Keratinocyte (primary cell): ENCODE data around the gene PIBF1.

Source experiments
- CTCF ChIP-seq, 3 experiments: IDR thresholded peaks in 1 of 3; conservative IDR thresholded peaks in 1 of 3; optimal IDR thresholded peaks in 1 of 3; 2 replicates in 2 of 3; 3 replicates in 1 of 3; pipeline versions ENCODE3 to v1.5.1; 2011; ENCODE audit warnings: low read length in 3 of 3, mild to moderate bottlenecking in 3 of 3, moderate library complexity in 2 of 3, control low read depth in 1 of 3, inconsistent platforms in 1 of 3; ENCODE audit not compliant: insufficient read depth in 2 of 3; ENCODE audit errors: extremely low read depth in 1 of 3
- EZH2 ChIP-seq: IDR thresholded peaks from one replicate; pipeline ENCODE4 v1.6.1; 2012; ENCODE audit warnings: inconsistent platforms, mild to moderate bottlenecking, low read length, moderate library complexity

GRCh38 chr13:72823081-72823480 lies 41.1 kb downstream of the PIBF1 start:
- no peak for TF ChIP-seq CTCF (optimal IDR thresholded peaks at IDR 0.05 in 1 of 3, IDR thresholded peaks at IDR 0.05 in 1 of 3, conservative IDR thresholded peaks at IDR 0.05 in 1 of 3; ENCODE audit: extremely low read depth in 1 of 3, insufficient read depth in 2 of 3, low read length in 3 of 3)
- TF ChIP-seq EZH2, result no peak
